ENCODE measurements around the gene AP1G2.

AP1G2 gene

DNA sequence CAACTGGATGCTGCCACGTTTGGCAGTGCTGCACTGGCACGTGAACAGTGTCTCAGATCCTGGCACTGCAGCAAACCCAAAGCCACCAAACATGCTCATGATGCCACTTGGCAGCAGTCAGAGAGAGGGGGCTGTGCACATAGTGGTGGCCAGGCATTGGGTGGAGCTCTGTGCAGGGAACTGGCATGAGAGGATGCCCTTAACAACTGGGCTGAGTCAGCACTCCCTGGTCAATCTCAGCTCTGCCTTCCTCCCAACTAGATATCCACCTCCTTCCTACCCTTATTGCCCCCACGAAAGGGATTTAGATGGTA, 53.0 kb downstream of the AP1G2 start:
- no peak for DNase-seq (ENCODE audit: low read depth, low spot score)

DNA sequence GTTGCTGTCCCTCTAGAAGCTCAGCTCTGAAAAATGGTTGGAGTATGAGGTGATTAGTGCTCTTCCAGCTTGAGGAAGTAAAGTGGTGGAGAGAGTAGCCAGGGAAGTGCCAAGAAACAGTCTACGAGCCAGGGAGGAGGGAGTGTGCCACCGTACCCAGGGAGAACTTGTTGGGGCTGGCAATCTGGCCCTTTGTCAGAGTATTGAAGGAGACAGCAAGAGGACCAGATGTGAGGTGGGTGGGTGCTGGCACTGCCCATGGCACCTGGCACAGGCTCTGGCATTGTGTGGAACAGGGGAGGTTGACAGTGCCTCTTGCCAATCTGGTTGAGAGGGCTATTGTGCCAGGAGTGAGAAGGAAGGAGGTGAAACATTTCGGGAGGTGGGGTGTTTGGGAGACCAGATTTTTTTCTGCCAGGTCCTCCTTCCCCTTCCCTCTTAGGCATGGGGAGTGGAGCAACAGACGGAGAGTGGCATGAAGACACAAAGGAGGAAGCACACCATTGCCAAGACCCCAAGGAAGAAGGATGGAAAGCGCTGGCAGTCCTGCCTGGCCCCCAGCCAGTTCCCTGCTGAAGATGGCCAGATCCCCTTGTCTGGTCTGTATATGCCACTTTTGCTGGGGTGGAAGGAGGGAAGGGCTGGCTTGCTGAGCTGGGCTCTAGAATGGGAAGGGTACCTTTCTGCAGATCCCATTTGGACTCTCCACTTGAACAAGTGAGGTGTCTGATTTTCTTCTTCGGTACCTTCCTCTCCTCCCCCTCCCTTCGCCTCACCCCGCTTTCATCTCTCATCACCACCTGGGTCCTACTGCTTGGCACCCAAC, 53.6 kb downstream of the AP1G2 start:
- no peak for DNase-seq (ENCODE audit: low read depth, low spot score)

DNA sequence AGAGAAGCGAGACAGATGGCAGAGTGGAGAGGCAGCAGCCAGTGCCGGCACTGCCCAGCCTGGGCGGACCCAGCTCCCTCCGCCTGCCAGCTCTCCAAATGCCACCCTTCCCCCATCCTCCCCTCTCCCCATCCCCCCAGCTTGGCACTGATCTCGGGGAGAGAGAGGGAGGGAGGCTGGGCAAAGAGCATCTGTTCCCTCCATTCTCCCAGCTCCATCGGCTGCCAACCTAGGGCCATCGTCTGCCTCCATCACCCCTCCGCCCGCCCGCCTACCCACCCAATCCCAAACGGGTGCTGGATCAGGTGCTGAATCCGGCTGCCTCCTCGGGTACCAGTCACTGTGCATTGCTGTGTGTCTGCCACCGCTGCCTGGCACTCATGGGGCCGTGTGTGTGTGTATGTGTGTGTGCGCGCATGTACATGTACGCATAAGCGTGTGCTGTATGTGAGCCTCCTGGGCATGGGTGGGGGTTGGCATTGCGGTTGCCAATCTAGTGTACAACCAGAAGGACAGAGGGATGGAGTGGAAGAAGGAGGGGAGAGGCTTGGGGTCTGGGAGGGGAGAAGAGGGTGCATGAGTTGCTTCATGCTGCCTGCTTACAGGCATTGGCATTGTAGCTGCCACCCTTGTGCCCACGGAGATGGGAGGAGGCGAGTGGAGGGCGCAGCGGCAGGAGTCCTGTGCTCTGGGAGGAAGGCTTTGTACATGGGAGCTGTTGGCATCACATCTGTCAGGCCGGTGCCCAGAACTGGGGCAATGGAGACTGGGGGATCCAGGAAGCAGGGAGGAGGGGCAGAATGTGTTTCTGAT, 54.4 kb downstream of the AP1G2 start:
- peak; percentile 15 for DNase-seq (ENCODE audit: low read depth, low spot score)

DNA sequence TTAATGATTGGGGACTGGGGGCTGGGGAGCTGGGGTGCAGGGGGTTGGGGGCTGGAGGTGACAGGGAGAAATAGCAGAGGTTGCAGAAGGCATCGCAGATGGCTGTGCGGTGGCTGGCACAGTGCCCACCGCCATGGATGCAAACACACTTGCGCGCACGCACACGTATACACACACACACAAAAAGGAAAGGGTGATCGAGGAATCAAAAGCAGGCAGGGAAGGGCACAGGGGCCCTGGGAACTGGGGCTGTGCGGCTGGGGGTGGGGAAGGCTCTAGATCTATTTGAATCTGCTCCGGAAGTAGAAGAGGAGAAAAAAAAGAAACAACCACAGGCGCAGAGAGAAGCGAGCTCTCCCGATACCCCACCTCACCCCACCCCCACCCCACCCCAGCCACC, 55.4 kb downstream of the AP1G2 start:
- peak; percentile 40 for DNase-seq (ENCODE audit: low read depth, low spot score)

Data from astrocyte of the hippocampus (primary cell).